ENCODE data around the gene TPGS2. TPM values are rescaled to one million over a fixed set of nuclear protein-coding genes. Genes with fewer than 3 reads are reported as not detected.

TPGS2 gene
- total RNA-seq, 1 experiment from 2014 or later, result 40.9 TPM

- peaks cover 25% of the 10 kb centered on the region for H3K4me1 Mint-ChIP-seq (ENCODE audit: insufficient read depth, unreplicated experiment)
- H3K27ac Mint-ChIP-seq (ENCODE audit: low read depth, unreplicated experiment), result no peak overlapping the region
- BruUV-seq (replicated peaks), result no TSS peak
- peak; percentile 17 for DNase-seq (ENCODE audit: unreplicated experiment)
- H3K9me3 Mint-ChIP-seq (ENCODE audit: unreplicated experiment), result no peaks in the 10 kb centered on the region
- ChIA-PET CTCF (no interaction called here), POLR2A (no interaction called here)
- H3K4me3 Mint-ChIP-seq (ENCODE audit: unreplicated experiment), result no peak overlapping the region
- H3K36me3 Mint-ChIP-seq (ENCODE audit: insufficient read depth, unreplicated experiment), result no peaks in the 10 kb centered on the region
- TF ChIP-seq, protein P1, sequence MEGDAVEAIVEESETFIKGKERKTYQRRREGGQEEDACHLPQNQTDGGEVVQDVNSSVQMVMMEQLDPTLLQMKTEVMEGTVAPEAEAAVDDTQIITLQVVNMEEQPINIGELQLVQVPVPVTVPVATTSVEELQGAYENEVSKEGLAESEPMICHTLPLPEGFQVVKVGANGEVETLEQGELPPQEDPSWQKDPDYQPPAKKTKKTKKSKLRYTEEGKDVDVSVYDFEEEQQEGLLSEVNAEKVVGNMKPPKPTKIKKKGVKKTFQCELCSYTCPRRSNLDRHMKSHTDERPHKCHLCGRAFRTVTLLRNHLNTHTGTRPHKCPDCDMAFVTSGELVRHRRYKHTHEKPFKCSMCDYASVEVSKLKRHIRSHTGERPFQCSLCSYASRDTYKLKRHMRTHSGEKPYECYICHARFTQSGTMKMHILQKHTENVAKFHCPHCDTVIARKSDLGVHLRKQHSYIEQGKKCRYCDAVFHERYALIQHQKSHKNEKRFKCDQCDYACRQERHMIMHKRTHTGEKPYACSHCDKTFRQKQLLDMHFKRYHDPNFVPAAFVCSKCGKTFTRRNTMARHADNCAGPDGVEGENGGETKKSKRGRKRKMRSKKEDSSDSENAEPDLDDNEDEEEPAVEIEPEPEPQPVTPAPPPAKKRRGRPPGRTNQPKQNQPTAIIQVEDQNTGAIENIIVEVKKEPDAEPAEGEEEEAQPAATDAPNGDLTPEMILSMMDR (IDR thresholded peaks at IDR 0.05; ENCODE audit: unreplicated experiment), result no peak
- intact Hi-C loops (cut with micrococcal nuclease), result no loop called here
- no peaks in the 10 kb centered on the region for H3K27me3 Mint-ChIP-seq (ENCODE audit: insufficient read depth, unreplicated experiment)
These were observed 2.3 kb upstream of the TPGS2 start for GRCh38 chr18:36831139-36831538.

DNA sequence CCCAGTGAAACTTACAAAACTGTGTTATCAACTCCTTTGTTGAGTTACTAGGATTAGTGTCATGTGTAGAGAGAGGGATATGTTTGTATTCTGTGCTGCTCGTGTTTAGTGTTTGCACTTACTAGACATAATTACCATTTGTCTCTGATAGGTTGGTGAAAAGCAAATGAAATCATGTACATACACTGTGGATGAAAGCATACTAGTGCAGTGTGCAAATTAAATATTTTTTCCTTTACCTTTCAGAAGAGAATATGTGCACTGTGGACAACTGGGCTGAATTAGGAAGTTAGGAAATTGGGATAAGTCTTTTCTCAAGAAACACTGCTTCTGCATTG is 1.3 kb upstream of the TPGS2 start:
- Mint-ChIP-seq H3K36me3 (ENCODE audit: insufficient read depth, unreplicated experiment) (no peaks in the 10 kb centered on the region), H3K27ac (ENCODE audit: low read depth, unreplicated experiment) (peak overlapping the region; percentile 80), H3K27me3 (ENCODE audit: insufficient read depth, unreplicated experiment) (no peaks in the 10 kb centered on the region), H3K9me3 (ENCODE audit: unreplicated experiment) (no peaks in the 10 kb centered on the region), H3K4me3 (ENCODE audit: unreplicated experiment) (peak overlapping the region; percentile 84), H3K4me1 (ENCODE audit: insufficient read depth, unreplicated experiment) (peaks cover 25% of the 10 kb centered on the region)
- TF ChIP-seq, protein P1 (IDR thresholded peaks at IDR 0.05; ENCODE audit: unreplicated experiment), result no peak
- no TSS peak for BruUV-seq (replicated peaks)
- intact Hi-C loops (cut with micrococcal nuclease), result no loop called here
- POLR2A ChIA-PET, result interaction anchor here (1.3 to 2.7 kb wide), 6 partner anchors 9 to 642 kb away, joined by 3 to 13 read pairs (median 3); partner anchors contain the start of gene MOCOS
- DNase-seq (ENCODE audit: unreplicated experiment), result no peak
- CTCF ChIA-PET, result interaction anchor here (0.6 to 1.2 kb wide), 6 partner anchors 9 to 613 kb away, joined by 3 read pairs; no protein-coding TSS in a partner anchor

GRCh38 chr18:36829362-36830157 is 758 bp upstream of the TPGS2 start:
- BruUV-seq (replicated peaks), result TSS peak; percentile 37

GRCh38 chr18:36828157-36828629 is 609 bp downstream of the TPGS2 start:
- intact Hi-C loops (cut with micrococcal nuclease), result no loop called here
- ChIA-PET CTCF (interaction anchor here (0.6 to 3.0 kb wide), 4 partner anchors 16 to 467 kb away, joined by 3 to 8 read pairs (median 3); no protein-coding TSS in a partner anchor), POLR2A (interaction anchor here (0.6 to 2.7 kb wide), 5 partner anchors 9 to 640 kb away, joined by 3 to 13 read pairs (median 4); no protein-coding TSS in a partner anchor)
- H3K9me3 Mint-ChIP-seq (ENCODE audit: unreplicated experiment), result no peaks in the 10 kb centered on the region
- TSS peak; percentile 27 for BruUV-seq (replicated peaks)
- peak overlapping the region; percentile 84 for H3K4me3 Mint-ChIP-seq (ENCODE audit: unreplicated experiment)
- H3K27ac Mint-ChIP-seq (ENCODE audit: low read depth, unreplicated experiment), result peak overlapping the region; percentile 80
- no peaks in the 10 kb centered on the region for H3K36me3 Mint-ChIP-seq (ENCODE audit: insufficient read depth, unreplicated experiment)
- no peaks in the 10 kb centered on the region for H3K27me3 Mint-ChIP-seq (ENCODE audit: insufficient read depth, unreplicated experiment)
- TF ChIP-seq, protein P1 (IDR thresholded peaks at IDR 0.05; ENCODE audit: unreplicated experiment), result no peak
- H3K4me1 Mint-ChIP-seq (ENCODE audit: insufficient read depth, unreplicated experiment), result peaks cover 25% of the 10 kb centered on the region
- DNase-seq (ENCODE audit: unreplicated experiment), result peak; percentile 61

More at GRCh38 chr18:36829362-36830157, 758 bp upstream of the TPGS2 start:
- Mint-ChIP-seq H3K9me3 (ENCODE audit: unreplicated experiment) (no peaks in the 10 kb centered on the region), H3K4me1 (ENCODE audit: insufficient read depth, unreplicated experiment) (peaks cover 25% of the 10 kb centered on the region), H3K4me3 (ENCODE audit: unreplicated experiment) (peak overlapping the region; percentile 84), H3K27me3 (ENCODE audit: insufficient read depth, unreplicated experiment) (no peaks in the 10 kb centered on the region), H3K27ac (ENCODE audit: low read depth, unreplicated experiment) (peak overlapping the region; percentile 80), H3K36me3 (ENCODE audit: insufficient read depth, unreplicated experiment) (no peaks in the 10 kb centered on the region)
- DNase-seq (ENCODE audit: unreplicated experiment), result no peak
- intact Hi-C loops (cut with micrococcal nuclease), result no loop called here
- CTCF ChIA-PET, result interaction anchor here (0.6 to 1.2 kb wide), 8 partner anchors 9 to 1697 kb away, joined by 3 read pairs; no protein-coding TSS in a partner anchor
- TF ChIP-seq, protein P1 (IDR thresholded peaks at IDR 0.05; ENCODE audit: unreplicated experiment), result no peak
- POLR2A ChIA-PET, result interaction anchor here (0.5 to 2.7 kb wide), 11 partner anchors 9 to 1433 kb away, joined by 3 to 13 read pairs (median 3); partner anchors contain the start of gene MOCOS

Measured in MCF 10A (cell line).